ENCODE measurements around the gene LAT.
"Not testable (repeated sequence)": the region's sequence is repeated elsewhere in the genome, so short reads cannot be mapped to it uniquely, and the experiment has no call there.

LAT gene

DNA sequence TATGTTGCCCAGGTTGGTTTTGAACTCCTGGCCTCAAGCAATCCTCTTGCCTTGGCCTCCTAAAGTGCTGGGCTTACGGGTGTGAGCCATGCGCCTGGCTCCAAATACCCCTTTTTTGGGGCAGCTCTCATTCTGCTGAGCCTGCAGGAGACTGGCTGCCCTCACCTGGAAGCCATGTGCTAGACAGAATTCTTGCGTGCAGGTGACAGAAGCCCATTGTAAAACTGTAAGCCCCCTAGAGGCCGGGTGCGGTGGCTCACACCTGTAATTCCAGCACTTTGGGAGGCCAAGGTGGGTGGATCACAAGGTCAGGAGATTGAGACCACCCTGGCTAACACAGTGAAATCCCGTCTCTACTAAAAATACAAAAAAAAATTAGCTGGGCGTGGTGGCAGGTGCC is 4.5 kb upstream of the LAT start:
- not testable (repeated sequence) for H3K4me1 ChIP-seq (ENCODE audit: control insufficient read depth, low read depth, low read length); H3K27me3 ChIP-seq (ENCODE audit: insufficient read depth, low read length, poor library complexity); H2BK5ac ChIP-seq (ENCODE audit: low read length); H3K18ac ChIP-seq (ENCODE audit: low read length); H2BK120ac ChIP-seq (ENCODE audit: low read depth, low read length); H3K23ac ChIP-seq (ENCODE audit: low read length); H4K8ac ChIP-seq (ENCODE audit: low read depth, low read length); H3K36me3 ChIP-seq (ENCODE audit: control insufficient read depth, insufficient read depth, low read length); H3K56ac ChIP-seq (ENCODE audit: low read length); H3K9ac ChIP-seq (ENCODE audit: low read length); H3K4me2 ChIP-seq (ENCODE audit: low read length); H2BK15ac ChIP-seq (replicated peaks; ENCODE audit: low read depth); H3K27ac ChIP-seq (ENCODE audit: low read depth, low read length); H3K79me2 ChIP-seq (ENCODE audit: control insufficient read depth, insufficient read depth, low read length); H2AK5ac ChIP-seq (ENCODE audit: low read length); H4K5ac ChIP-seq (ENCODE audit: low read length); H3K79me1 ChIP-seq (ENCODE audit: low read length); H3K4me3 ChIP-seq (ENCODE audit: low read length); H3K4ac ChIP-seq (ENCODE audit: low read depth, low read length)
- WGBS (ENCODE audit: extremely low coverage, insufficient coverage, low lambda C conversion rate): no CpG with 5 or more reads among the region's 7 CpGs
- peak; percentile 22 for DNase-seq

DNA sequence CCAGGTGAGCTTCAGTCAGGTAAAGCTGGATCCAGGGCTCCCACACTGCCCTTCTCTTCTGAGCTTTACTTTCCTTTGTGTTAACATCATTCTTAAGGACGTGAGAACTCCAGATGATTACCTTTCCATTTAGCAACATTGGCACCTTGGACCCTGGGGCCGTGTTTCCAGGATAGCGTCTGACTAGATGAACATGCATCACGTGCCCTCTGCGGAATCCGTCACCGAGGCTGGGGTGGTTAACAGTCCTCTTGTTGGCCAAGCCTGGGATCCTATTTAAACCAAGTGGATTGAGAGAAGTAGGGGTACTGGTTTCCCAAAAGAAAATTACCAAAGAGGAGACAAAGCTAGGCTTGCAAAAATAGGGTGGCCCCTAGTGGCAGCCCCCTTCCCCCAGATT is 3.9 kb upstream of the LAT start:
- no peak overlapping the region for H3K9ac ChIP-seq (ENCODE audit: low read length)
- no peaks in the 10 kb centered on the region for H3K79me1 ChIP-seq (ENCODE audit: low read length)
- no peak overlapping the region for H3K4ac ChIP-seq (ENCODE audit: low read depth, low read length)
- no peaks in the 10 kb centered on the region for H3K36me3 ChIP-seq (ENCODE audit: control insufficient read depth, insufficient read depth, low read length)
- no peak overlapping the region for H2BK15ac ChIP-seq (replicated peaks; ENCODE audit: low read depth)
- no CpG with 5 or more reads among the region's 7 CpGs for whole genome bisulfite sequencing (ENCODE audit: extremely low coverage, insufficient coverage, low lambda C conversion rate)
- no peak overlapping the region for H4K8ac ChIP-seq (ENCODE audit: low read depth, low read length)
- no peak overlapping the region for H3K4me2 ChIP-seq (ENCODE audit: low read length)
- H3K56ac ChIP-seq (ENCODE audit: low read length): no peak overlapping the region
- H3K18ac ChIP-seq (ENCODE audit: low read length): no peak overlapping the region
- H3K23ac ChIP-seq (ENCODE audit: low read length): no peak overlapping the region
- H2AK5ac ChIP-seq (ENCODE audit: low read length): no peak overlapping the region
- H2BK5ac ChIP-seq (ENCODE audit: low read length): no peak overlapping the region
- H2BK120ac ChIP-seq (ENCODE audit: low read depth, low read length): no peak overlapping the region
- no peak for DNase-seq
- H3K4me3 ChIP-seq (ENCODE audit: low read length): no peak overlapping the region
- H3K4me1 ChIP-seq (ENCODE audit: control insufficient read depth, low read depth, low read length): no peaks in the 10 kb centered on the region
- no peaks in the 10 kb centered on the region for H3K27me3 ChIP-seq (ENCODE audit: insufficient read depth, low read length, poor library complexity)
- H3K79me2 ChIP-seq (ENCODE audit: control insufficient read depth, insufficient read depth, low read length): no peaks in the 10 kb centered on the region
- H4K5ac ChIP-seq (ENCODE audit: low read length): no peak overlapping the region
- no peak overlapping the region for H3K27ac ChIP-seq (ENCODE audit: low read depth, low read length)

DNA sequence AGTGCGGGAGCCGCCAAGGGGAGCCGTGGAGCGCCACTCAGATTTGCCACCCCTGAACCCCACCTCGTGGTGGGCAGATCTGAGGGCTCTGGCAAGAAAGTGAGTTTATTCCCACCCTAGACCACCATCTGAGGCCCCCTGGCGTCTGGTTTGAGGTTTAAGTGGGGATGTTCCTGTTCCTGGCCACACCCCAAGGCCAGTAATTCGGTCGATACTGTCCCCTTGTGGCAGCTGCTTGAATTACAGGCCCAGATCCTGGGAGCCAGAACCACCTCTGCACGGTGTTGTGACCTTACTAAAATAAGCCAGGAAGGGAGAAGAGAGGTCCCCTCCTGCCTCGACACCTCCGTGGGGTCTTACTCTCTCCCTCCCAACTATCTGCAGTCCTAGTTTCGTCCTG is 3.3 kb upstream of the LAT start:
- peak; percentile 63 for DNase-seq
- no CpG with 5 or more reads among the region's 12 CpGs for WGBS (ENCODE audit: extremely low coverage, insufficient coverage, low lambda C conversion rate)

DNA sequence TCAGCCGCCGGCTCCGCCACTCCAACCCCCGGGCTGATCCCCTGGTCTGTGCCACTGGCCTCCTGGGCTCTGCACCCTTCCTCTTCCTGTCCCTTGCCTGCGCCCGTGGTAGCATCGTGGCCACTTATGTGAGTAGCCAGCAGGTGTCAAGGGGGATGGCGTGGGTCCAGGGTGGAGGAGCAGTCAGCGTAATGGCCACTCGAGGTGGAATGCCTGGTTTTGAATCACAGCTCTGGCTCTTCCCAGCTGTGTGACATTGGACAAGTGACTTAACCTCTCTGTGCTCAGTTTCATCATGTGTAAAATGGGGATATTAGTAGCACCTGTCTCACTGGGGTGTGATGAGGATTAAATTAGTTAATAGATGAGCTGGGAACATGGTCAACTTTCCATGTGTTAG is 2.4 kb upstream of the LAT start:
- H3K27ac ChIP-seq (ENCODE audit: low read depth, low read length): no peak overlapping the region
- H3K9ac ChIP-seq (ENCODE audit: low read length): no peak overlapping the region
- H2AK5ac ChIP-seq (ENCODE audit: low read length): no peak overlapping the region
- H3K4me2 ChIP-seq (ENCODE audit: low read length): no peak overlapping the region
- no peaks in the 10 kb centered on the region for H3K79me1 ChIP-seq (ENCODE audit: low read length)
- no peak overlapping the region for H4K5ac ChIP-seq (ENCODE audit: low read length)
- no peak overlapping the region for H2BK15ac ChIP-seq (replicated peaks; ENCODE audit: low read depth)
- no peaks in the 10 kb centered on the region for H3K27me3 ChIP-seq (ENCODE audit: insufficient read depth, low read length, poor library complexity)
- H4K8ac ChIP-seq (ENCODE audit: low read depth, low read length): no peak overlapping the region
- H2BK5ac ChIP-seq (ENCODE audit: low read length): no peak overlapping the region
- H3K79me2 ChIP-seq (ENCODE audit: control insufficient read depth, insufficient read depth, low read length): no peaks in the 10 kb centered on the region
- no peaks in the 10 kb centered on the region for H3K4me1 ChIP-seq (ENCODE audit: control insufficient read depth, low read depth, low read length)
- no peak overlapping the region for H3K18ac ChIP-seq (ENCODE audit: low read length)
- H3K36me3 ChIP-seq (ENCODE audit: control insufficient read depth, insufficient read depth, low read length): no peaks in the 10 kb centered on the region
- H3K4me3 ChIP-seq (ENCODE audit: low read length): no peak overlapping the region
- DNase-seq: no peak
- WGBS (ENCODE audit: extremely low coverage, insufficient coverage, low lambda C conversion rate): no CpG with 5 or more reads among the region's 10 CpGs
- no peak overlapping the region for H3K4ac ChIP-seq (ENCODE audit: low read depth, low read length)
- H3K23ac ChIP-seq (ENCODE audit: low read length): no peak overlapping the region
- no peak overlapping the region for H3K56ac ChIP-seq (ENCODE audit: low read length)
- H2BK120ac ChIP-seq (ENCODE audit: low read depth, low read length): no peak overlapping the region

More for the DNA sequence above, 3.3 kb upstream of the LAT start:
- Histone ChIP-seq H4K8ac (ENCODE audit: low read depth, low read length) (no peak overlapping the region), H3K23ac (ENCODE audit: low read length) (no peak overlapping the region), H3K36me3 (ENCODE audit: control insufficient read depth, insufficient read depth, low read length) (no peaks in the 10 kb centered on the region), H2BK120ac (ENCODE audit: low read depth, low read length) (no peak overlapping the region), H3K18ac (ENCODE audit: low read length) (no peak overlapping the region), H3K56ac (ENCODE audit: low read length) (no peak overlapping the region), H2BK5ac (ENCODE audit: low read length) (no peak overlapping the region), H3K27ac (ENCODE audit: low read depth, low read length) (no peak overlapping the region), H3K9ac (ENCODE audit: low read length) (no peak overlapping the region), H3K4me2 (ENCODE audit: low read length) (no peak overlapping the region), H3K4ac (ENCODE audit: low read depth, low read length) (no peak overlapping the region), H3K27me3 (ENCODE audit: insufficient read depth, low read length, poor library complexity) (no peaks in the 10 kb centered on the region), H3K79me2 (ENCODE audit: control insufficient read depth, insufficient read depth, low read length) (no peaks in the 10 kb centered on the region), H2AK5ac (ENCODE audit: low read length) (no peak overlapping the region), H3K4me3 (ENCODE audit: low read length) (no peak overlapping the region), H3K79me1 (ENCODE audit: low read length) (no peaks in the 10 kb centered on the region), H4K5ac (ENCODE audit: low read length) (no peak overlapping the region), H3K4me1 (ENCODE audit: control insufficient read depth, low read depth, low read length) (no peaks in the 10 kb centered on the region), H2BK15ac (replicated peaks; ENCODE audit: low read depth) (no peak overlapping the region)

DNA sequence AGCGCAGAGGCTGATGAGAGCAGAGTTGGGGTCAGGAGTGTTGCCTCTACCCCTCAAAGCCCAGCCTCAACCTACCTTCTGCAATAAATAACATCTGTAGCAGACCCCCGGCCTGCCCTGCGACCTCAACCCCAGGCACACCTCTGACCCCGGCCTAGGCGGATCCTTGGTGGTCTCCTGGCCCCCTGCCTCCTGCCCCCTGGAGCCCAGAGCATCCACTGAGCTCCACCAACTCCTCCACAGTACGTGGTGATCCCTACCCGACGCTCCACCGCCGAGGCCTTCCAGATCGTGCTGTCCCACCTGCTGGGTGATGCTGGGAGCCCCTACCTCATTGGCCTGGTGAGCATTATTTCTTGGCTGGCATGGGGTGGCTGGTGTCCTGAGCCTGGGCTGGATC is 1.9 kb upstream of the LAT start:
- Histone ChIP-seq H2BK15ac (replicated peaks; ENCODE audit: low read depth) (no peak overlapping the region), H3K27me3 (ENCODE audit: insufficient read depth, low read length, poor library complexity) (no peaks in the 10 kb centered on the region), H3K36me3 (ENCODE audit: control insufficient read depth, insufficient read depth, low read length) (no peaks in the 10 kb centered on the region), H3K23ac (ENCODE audit: low read length) (no peak overlapping the region), H3K4me1 (ENCODE audit: control insufficient read depth, low read depth, low read length) (no peaks in the 10 kb centered on the region), H2BK5ac (ENCODE audit: low read length) (no peak overlapping the region), H3K79me1 (ENCODE audit: low read length) (no peaks in the 10 kb centered on the region), H3K79me2 (ENCODE audit: control insufficient read depth, insufficient read depth, low read length) (no peaks in the 10 kb centered on the region), H3K18ac (ENCODE audit: low read length) (no peak overlapping the region), H3K4ac (ENCODE audit: low read depth, low read length) (no peak overlapping the region), H4K5ac (ENCODE audit: low read length) (no peak overlapping the region), H2BK120ac (ENCODE audit: low read depth, low read length) (no peak overlapping the region), H3K27ac (ENCODE audit: low read depth, low read length) (no peak overlapping the region), H2AK5ac (ENCODE audit: low read length) (no peak overlapping the region), H4K8ac (ENCODE audit: low read depth, low read length) (no peak overlapping the region), H3K9ac (ENCODE audit: low read length) (no peak overlapping the region), H3K56ac (ENCODE audit: low read length) (no peak overlapping the region), H3K4me3 (ENCODE audit: low read length) (no peak overlapping the region), H3K4me2 (ENCODE audit: low read length) (no peak overlapping the region)
- WGBS (ENCODE audit: extremely low coverage, insufficient coverage, low lambda C conversion rate): no CpG with 5 or more reads among the region's 11 CpGs
- DNase-seq: no peak

DNA sequence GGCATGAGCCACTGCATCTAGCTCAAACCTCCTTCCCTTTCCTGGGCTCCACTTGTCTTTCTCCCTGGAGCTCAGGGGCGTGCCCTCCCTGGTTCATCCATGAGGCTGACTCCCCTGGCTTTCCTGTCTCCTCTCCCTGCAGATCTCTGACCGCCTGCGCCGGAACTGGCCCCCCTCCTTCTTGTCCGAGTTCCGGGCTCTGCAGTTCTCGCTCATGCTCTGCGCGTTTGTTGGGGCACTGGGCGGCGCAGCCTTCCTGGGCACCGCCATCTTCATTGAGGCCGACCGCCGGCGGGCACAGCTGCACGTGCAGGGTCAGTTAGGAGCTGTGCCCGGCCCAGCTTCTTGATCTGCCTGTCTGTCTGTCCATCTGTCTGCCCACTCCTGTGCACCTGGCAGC is 1.2 kb upstream of the LAT start:
- Histone ChIP-seq H3K4ac (ENCODE audit: low read depth, low read length) (no peak overlapping the region), H2BK5ac (ENCODE audit: low read length) (no peak overlapping the region), H3K9ac (ENCODE audit: low read length) (no peak overlapping the region), H3K79me2 (ENCODE audit: control insufficient read depth, insufficient read depth, low read length) (no peaks in the 10 kb centered on the region), H2BK120ac (ENCODE audit: low read depth, low read length) (no peak overlapping the region), H3K23ac (ENCODE audit: low read length) (no peak overlapping the region), H4K8ac (ENCODE audit: low read depth, low read length) (no peak overlapping the region), H3K27me3 (ENCODE audit: insufficient read depth, low read length, poor library complexity) (no peaks in the 10 kb centered on the region), H3K18ac (ENCODE audit: low read length) (no peak overlapping the region), H3K36me3 (ENCODE audit: control insufficient read depth, insufficient read depth, low read length) (no peaks in the 10 kb centered on the region), H3K4me2 (ENCODE audit: low read length) (no peak overlapping the region), H3K56ac (ENCODE audit: low read length) (no peak overlapping the region), H2AK5ac (ENCODE audit: low read length) (no peak overlapping the region), H3K4me3 (ENCODE audit: low read length) (no peak overlapping the region), H2BK15ac (replicated peaks; ENCODE audit: low read depth) (no peak overlapping the region), H4K5ac (ENCODE audit: low read length) (no peak overlapping the region), H3K79me1 (ENCODE audit: low read length) (no peaks in the 10 kb centered on the region), H3K4me1 (ENCODE audit: control insufficient read depth, low read depth, low read length) (no peaks in the 10 kb centered on the region), H3K27ac (ENCODE audit: low read depth, low read length) (no peak overlapping the region)
- no peak for DNase-seq
- no CpG with 5 or more reads among the region's 18 CpGs for WGBS (ENCODE audit: extremely low coverage, insufficient coverage, low lambda C conversion rate)
